HEK293 (cell line): Measurements from ENCODE around the gene PKN3.
"Not testable (repeated sequence)": the region's sequence is repeated elsewhere in the genome, so short reads cannot be mapped to it uniquely, and the experiment has no call there.

Experiments used
- CTCF ChIA-PET: fragments of 350-600 bp; formaldehyde crosslinking; extraction: SDS; loops from one replicate; lab custom pipeline; 2021; ENCODE audit warnings: antibody characterized with exemption; lab: Yijun Ruan, JAX
- POLR2A ChIA-PET: fragments of 300-600 bp; formaldehyde crosslinking; extraction: SDS; loops from one replicate; lab custom pipeline; 2020; ENCODE audit warnings: antibody characterized with exemption, inconsistent platforms; lab: Yijun Ruan, JAX
- H3K27ac ChIP-seq: fragments of 200-500 bp; sonication (Bioruptor generic); 2 replicates; pipeline ENCODE4 v1.5.1; 2014; ENCODE audit warnings: low read depth, low read length, control low read depth, inconsistent platforms; ENCODE audit errors: extremely low read depth
- H3K36me3 ChIP-seq, 2 experiments: fragments of 200-500 bp in 1 of 2; sonication (Bioruptor generic) in 1 of 2; 1 replicate in 1 of 2; 2 replicates in 1 of 2; pipeline ENCODE4 v1.5.1; 2014 to 2017; ENCODE audit warnings: inconsistent platforms in 2 of 2, low read length in 2 of 2; ENCODE audit not compliant: control insufficient read depth in 2 of 2, insufficient read depth in 1 of 2
- H3K4me1 ChIP-seq: fragments of 200-500 bp; sonication (Bioruptor generic); 2 replicates; pipeline ENCODE4 v1.5.1; 2014; ENCODE audit warnings: mild to moderate bottlenecking, low read length, inconsistent platforms; ENCODE audit not compliant: control insufficient read depth, insufficient read depth
- H3K4me3 ChIP-seq: 2 replicates; pipeline ENCODE4 v1.5.1; 2011; ENCODE audit warnings: low read depth, mild to moderate bottlenecking, control low read depth, low read length, moderate library complexity
- H3K9me3 ChIP-seq: fragments of 200-500 bp; sonication (Bioruptor generic); 2 replicates; pipeline ENCODE4 v1.5.1; 2014; ENCODE audit warnings: low read depth, low read length, inconsistent platforms; ENCODE audit not compliant: control insufficient read depth, insufficient read depth
- EGR2 ChIP-seq: fragments of 450-650 bp; formaldehyde crosslinking; IDR thresholded peaks from 2 replicates; pipeline ENCODE4 v1.5.1; 2016; ENCODE audit warnings: low read depth, missing biosample characterization, missing genetic modification characterization
- KLF1 ChIP-seq: fragments of 450-650 bp; formaldehyde crosslinking; IDR thresholded peaks from 2 replicates; pipeline ENCODE4 v1.5.1; 2016; ENCODE audit warnings: missing biosample characterization, missing genetic modification characterization
- KLF7 ChIP-seq: fragments of 450-650 bp; formaldehyde crosslinking; IDR thresholded peaks from 2 replicates; pipeline ENCODE4 v1.5.1; 2016; ENCODE audit warnings: missing biosample characterization, missing genetic modification characterization, borderline replicate concordance
- KLF8 ChIP-seq: fragments of 450-650 bp; formaldehyde crosslinking; IDR thresholded peaks from 2 replicates; pipeline ENCODE4 v1.5.1; 2016; ENCODE audit warnings: missing biosample characterization, missing genetic modification characterization
- KLF9 ChIP-seq: fragments of 450-650 bp; formaldehyde crosslinking; IDR thresholded peaks from 2 replicates; pipeline ENCODE4 v1.5.1; 2016; ENCODE audit warnings: missing biosample characterization, missing genetic modification characterization, low read depth
- PRDM10 ChIP-seq: fragments of 450-650 bp; formaldehyde crosslinking; IDR thresholded peaks from 2 replicates; pipeline ENCODE4 v1.5.1; 2016; ENCODE audit warnings: missing biosample characterization, missing genetic modification characterization
- SCRT2 ChIP-seq: fragments of 450-650 bp; formaldehyde crosslinking; IDR thresholded peaks from 2 replicates; pipeline ENCODE4 v1.5.1; 2016; ENCODE audit warnings: missing biosample characterization, missing genetic modification characterization
- SP3 ChIP-seq: fragments of 450-650 bp; formaldehyde crosslinking; IDR thresholded peaks from 2 replicates; pipeline ENCODE4 v1.5.1; 2016; ENCODE audit warnings: missing biosample characterization, missing genetic modification characterization
- SP7 ChIP-seq: fragments of 450-650 bp; formaldehyde crosslinking; IDR thresholded peaks from 2 replicates; pipeline ENCODE4 v1.5.1; 2016; ENCODE audit warnings: missing biosample characterization, missing genetic modification characterization
- WT1 ChIP-seq: fragments of 450-650 bp; formaldehyde crosslinking; IDR thresholded peaks from 2 replicates; pipeline ENCODE4 v1.5.1; 2016; ENCODE audit warnings: missing biosample characterization, missing genetic modification characterization
- ZEB2 ChIP-seq: fragments of 450-650 bp; formaldehyde crosslinking; IDR thresholded peaks from 2 replicates; pipeline ENCODE4 v1.5.1; 2016; ENCODE audit warnings: missing biosample characterization, missing genetic modification characterization
- ZFHX2 ChIP-seq: fragments of 450-650 bp; formaldehyde crosslinking; conservative IDR thresholded peaks from 2 replicates; pipeline ENCODE4 v1.5.1; 2016; ENCODE audit warnings: missing biosample characterization, missing genetic modification characterization
- ZNF121 ChIP-seq: fragments of 450-650 bp; formaldehyde crosslinking; IDR thresholded peaks from 2 replicates; pipeline ENCODE4 v1.5.1; 2016; ENCODE audit warnings: missing biosample characterization, missing genetic modification characterization
- ZNF37A ChIP-seq: fragments of 450-650 bp; IDR thresholded peaks from 2 replicates; pipeline ENCODE4 v1.5.1; 2018; ENCODE audit warnings: missing biosample characterization, missing genetic modification characterization
- ZNF394 ChIP-seq: fragments of 450-650 bp; formaldehyde crosslinking; IDR thresholded peaks from 2 replicates; pipeline ENCODE4 v1.5.1; 2016; ENCODE audit warnings: missing biosample characterization, missing genetic modification characterization, mild to moderate bottlenecking, moderate library complexity, borderline replicate concordance
- ZNF600 ChIP-seq: fragments of 450-650 bp; formaldehyde crosslinking; IDR thresholded peaks from 2 replicates; pipeline ENCODE4 v1.5.1; 2016; ENCODE audit warnings: missing biosample characterization, missing genetic modification characterization
- ZNF629 ChIP-seq: fragments of 450-650 bp; formaldehyde crosslinking; IDR thresholded peaks from 2 replicates; pipeline ENCODE4 v1.5.1; 2017; ENCODE audit warnings: missing biosample characterization, missing genetic modification characterization
- ZNF768 ChIP-seq: fragments of 450-650 bp; formaldehyde crosslinking; IDR thresholded peaks from 2 replicates; pipeline ENCODE4 v1.5.1; 2018; ENCODE audit warnings: missing biosample characterization, mild to moderate bottlenecking, missing genetic modification characterization
- TF ChIP-seq, protein P1 (sequence below): fragments of 450-650 bp; formaldehyde crosslinking; IDR thresholded peaks from 2 replicates; pipeline ENCODE4 v1.5.1; 2016; ENCODE audit warnings: missing biosample characterization, missing genetic modification characterization

The PKN3 gene

DNA sequence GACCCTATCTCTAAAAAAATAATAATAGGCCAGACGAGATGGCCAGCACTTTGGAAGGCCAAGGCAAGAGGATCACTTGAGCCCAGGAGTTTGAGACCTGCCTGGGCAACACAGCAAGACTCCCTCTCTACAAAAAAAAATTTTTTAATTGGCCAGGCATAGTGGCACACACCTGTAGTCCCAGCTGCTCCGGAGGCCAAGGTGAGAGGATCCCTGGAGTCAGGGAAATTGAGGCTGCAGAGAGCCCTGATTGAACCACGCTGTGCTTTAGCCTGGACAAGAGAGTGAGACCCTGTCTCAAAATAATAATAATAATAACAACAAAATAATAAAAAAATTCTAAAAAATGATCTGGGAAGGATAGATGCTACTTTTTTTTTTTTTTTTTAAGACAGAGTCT is 44.5 kb upstream of the PKN3 start:
- no peaks in the 10 kb centered on the region for H3K4me1 ChIP-seq
- POLR2A ChIA-PET: interaction anchor here (0.6 to 1.8 kb wide), 4 partner anchors 22 to 52 kb away, joined by 3 to 12 read pairs (median 5); partner anchors contain the start of gene SET
- no peak overlapping the region for H3K27ac ChIP-seq
- peaks cover 0 to 2% of the 10 kb centered on the region in 2 experiments; a peak in 1 of 3 replicates for H3K36me3 ChIP-seq
- CTCF ChIA-PET: no interaction called here
- no peak for TF ChIP-seq WT1
- TF ChIP-seq ZNF37A (tag by site-specific recombination): no peak
- TF ChIP-seq ZNF121 (tag by site-specific recombination): peak; percentile 93
- TF ChIP-seq ZEB2 (tag by site-specific recombination): no peak
- H3K9me3 ChIP-seq: no peaks in the 10 kb centered on the region
- H3K4me3 ChIP-seq: no peak overlapping the region

DNA sequence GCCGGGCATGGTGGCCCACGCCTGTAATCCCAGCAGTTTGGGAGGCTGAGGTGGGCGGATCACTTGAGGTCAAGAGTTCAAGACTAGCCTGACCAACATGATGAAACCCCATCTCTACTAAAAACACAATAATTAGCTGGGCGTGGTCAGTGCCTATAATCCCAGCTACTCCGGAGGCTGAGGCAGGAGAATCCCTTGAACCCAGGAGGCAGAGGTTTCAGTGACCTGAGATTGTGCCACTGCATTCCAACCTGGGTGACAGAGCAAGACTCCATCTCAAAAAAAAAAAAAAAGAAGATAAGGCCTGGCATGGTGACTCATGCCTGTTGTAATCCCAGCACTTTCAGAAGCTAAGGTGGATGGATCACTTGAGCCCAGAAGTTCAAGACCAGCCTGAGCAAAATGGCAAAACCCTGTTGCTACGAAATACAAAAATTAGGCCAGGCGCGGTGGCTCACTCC is 35.8 kb upstream of the PKN3 start:
- not testable (repeated sequence) for H3K36me3 ChIP-seq, H3K4me1 ChIP-seq, H3K9me3 ChIP-seq, H3K27ac ChIP-seq, H3K4me3 ChIP-seq
- ChIA-PET POLR2A (interaction anchor here (0.7 to 2.1 kb wide), 3 partner anchors 11 to 21 kb away, joined by 4 to 13 read pairs (median 7); no protein-coding TSS in a partner anchor), CTCF (interaction anchor here (0.8 to 1.8 kb wide), 3 partner anchors 9 to 57 kb away, joined by 4 to 5 read pairs (median 5); no protein-coding TSS in a partner anchor)
- TF ChIP-seq SCRT2 (tag by site-specific recombination): peak; percentile 42; the same call in 1 of the 2 replicates
- 0 out of 2 replicates have a peak, but pooled peaks have one; percentile 10 for TF ChIP-seq SP3 (tag by site-specific recombination)
- peak; percentile 36; the same call in 1 of the 2 replicates for TF ChIP-seq KLF9 (tag by site-specific recombination)
- TF ChIP-seq ZNF629 (tag by site-specific recombination): peak; percentile 39; the same call in 1 of the 2 replicates
- peak; percentile 78 for TF ChIP-seq ZNF394
- peak; percentile 77 for TF ChIP-seq EGR2 (tag by site-specific recombination)
- peak; percentile 40; the same call in 1 of the 2 replicates for TF ChIP-seq KLF7 (tag by site-specific recombination)
- TF ChIP-seq KLF1 (tag by site-specific recombination): peak; percentile 72
- TF ChIP-seq ZFHX2 (tag by site-specific recombination): peak; percentile 67; the same call in 1 of the 2 replicates
- peak; percentile 87 for TF ChIP-seq ZNF600
- TF ChIP-seq KLF8 (tag by site-specific recombination): peak; percentile 20; the same call in 1 of the 2 replicates
- 0 out of 2 replicates have a peak, but pooled peaks have one; percentile 17 for TF ChIP-seq PRDM10
- peak; percentile 74 for TF ChIP-seq SP7 (tag by site-specific recombination)

GRCh38 chr9:128669786-128670185 is 32.5 kb upstream of the PKN3 start:
- Histone ChIP-seq H3K27ac (no peak overlapping the region), H3K4me1 (no peaks in the 10 kb centered on the region), H3K36me3 (no peaks in the 10 kb centered on the region), H3K9me3 (no peaks in the 10 kb centered on the region), H3K4me3 (no peak overlapping the region)
- CTCF ChIA-PET: interaction anchor here (0.6 to 1.2 kb wide), 3 partner anchors 12 to 35 kb away, joined by 3 to 6 read pairs (median 3); no protein-coding TSS in a partner anchor
- POLR2A ChIA-PET: no interaction called here
- no peak for TF ChIP-seq ZNF768 (tag by site-specific recombination)
- TF ChIP-seq, protein P1, sequence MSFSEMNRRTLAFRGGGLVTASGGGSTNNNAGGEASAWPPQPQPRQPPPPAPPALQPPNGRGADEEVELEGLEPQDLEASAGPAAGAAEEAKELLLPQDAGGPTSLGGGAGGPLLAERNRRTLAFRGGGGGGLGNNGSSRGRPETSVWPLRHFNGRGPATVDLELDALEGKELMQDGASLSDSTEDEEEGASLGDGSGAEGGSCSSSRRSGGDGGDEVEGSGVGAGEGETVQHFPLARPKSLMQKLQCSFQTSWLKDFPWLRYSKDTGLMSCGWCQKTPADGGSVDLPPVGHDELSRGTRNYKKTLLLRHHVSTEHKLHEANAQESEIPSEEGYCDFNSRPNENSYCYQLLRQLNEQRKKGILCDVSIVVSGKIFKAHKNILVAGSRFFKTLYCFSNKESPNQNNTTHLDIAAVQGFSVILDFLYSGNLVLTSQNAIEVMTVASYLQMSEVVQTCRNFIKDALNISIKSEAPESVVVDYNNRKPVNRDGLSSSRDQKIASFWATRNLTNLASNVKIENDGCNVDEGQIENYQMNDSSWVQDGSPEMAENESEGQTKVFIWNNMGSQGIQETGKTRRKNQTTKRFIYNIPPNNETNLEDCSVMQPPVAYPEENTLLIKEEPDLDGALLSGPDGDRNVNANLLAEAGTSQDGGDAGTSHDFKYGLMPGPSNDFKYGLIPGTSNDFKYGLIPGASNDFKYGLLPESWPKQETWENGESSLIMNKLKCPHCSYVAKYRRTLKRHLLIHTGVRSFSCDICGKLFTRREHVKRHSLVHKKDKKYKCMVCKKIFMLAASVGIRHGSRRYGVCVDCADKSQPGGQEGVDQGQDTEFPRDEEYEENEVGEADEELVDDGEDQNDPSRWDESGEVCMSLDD (tag by site-specific recombination): no peak
